A549 (cell line): Measurements from ENCODE around the gene PLPP3. TPM values are rescaled to one million over a fixed set of nuclear protein-coding genes. Genes with fewer than 3 reads are reported as not detected.

ENCODE experiments used
- ATAC-seq, 2 experiments: fragments of 200-7000 bp in 1 of 2; fragments of >200 bp in 1 of 2; cut with Nextera tagmentation in 1 of 2; cut with Tn5 transposase in 1 of 2; 3 replicates each; pipeline versions ENCODE4 v1.8.0 to v1.9.1; 2018 to 2020; ENCODE audit warnings: mild to moderate bottlenecking in 1 of 2, moderate library complexity in 1 of 2
- CTCF ChIA-PET: fragments of 300-600 bp; sonication (Branson Sonifier 250); formaldehyde crosslinking; extraction: SDS; loops from one replicate; lab custom pipeline; 2021; ENCODE audit warnings: antibody characterized with exemption, inconsistent platforms; lab: Yijun Ruan, JAX
- POLR2A ChIA-PET: fragments of 350-600 bp; formaldehyde crosslinking; extraction: SDS; loops from one replicate; lab custom pipeline; 2021; ENCODE audit warnings: antibody characterized with exemption, inconsistent platforms; lab: Yijun Ruan, JAX
- DNase-seq, 2 experiments: peaks; one replicate each; pipeline versions ENCODE4 v3.0.0 to v3.0.0-alpha.2; 2011 to 2016; ENCODE audit warnings: low read depth in 1 of 2, low spot score in 1 of 2
- FAIRE-seq: peaks from 2 replicates; lab custom pipeline; 2011; peaks lifted over from hg19 to GRCh38; lab: Jason Lieb, UNC
- H3K27ac ChIP-seq, 2 experiments: fragments of >200 bp; sonication (Bioruptor Twin); formaldehyde crosslinking; 3 replicates each; pipeline ENCODE4 v1.5.1; 2016 to 2017
- H3K4me1 ChIP-seq: fragments of >200 bp; sonication (Bioruptor Twin); formaldehyde crosslinking; 3 replicates; pipeline ENCODE4 v1.6.1; 2016
- H3K4me2 ChIP-seq: fragments of >200 bp; sonication (Bioruptor Twin); formaldehyde crosslinking; 3 replicates; pipeline ENCODE4 v1.6.1; 2016
- H3K4me3 ChIP-seq: fragments of >200 bp; sonication (Bioruptor Twin); formaldehyde crosslinking; 3 replicates; pipeline ENCODE4 v1.5.1; 2016
- H3K9me3 ChIP-seq: fragments of >200 bp; sonication (Bioruptor Twin); formaldehyde crosslinking; 3 replicates; pipeline ENCODE4 v1.6.1; 2016
- CBX8 ChIP-seq: fragments of 200-600 bp; sonication (generic); IDR thresholded peaks from 2 replicates; pipeline ENCODE4 v1.6.1; 2016
- CHD4 ChIP-seq: fragments of 200-600 bp; sonication (generic); IDR thresholded peaks from 2 replicates; pipeline ENCODE4 v1.6.1; 2016; ENCODE audit warnings: antibody characterized with exemption, mild to moderate bottlenecking, borderline replicate concordance
- EHF ChIP-seq: fragments of 250-450 bp; sonication (Bioruptor Pico); IDR thresholded peaks from 2 replicates; pipeline ENCODE4 v1.5.0; 2020; ENCODE audit warnings: mild to moderate bottlenecking
- EHMT2 ChIP-seq: fragments of 200-600 bp; sonication (generic); IDR thresholded peaks from 2 replicates; pipeline ENCODE4 v1.6.1; 2016; ENCODE audit warnings: antibody characterized with exemption, low read depth, mild to moderate bottlenecking, moderate library complexity
- ELK1 ChIP-seq: fragments of 150-350 bp; IDR thresholded peaks from 2 replicates; pipeline ENCODE4 v1.6.1; 2014; ENCODE audit warnings: low read depth, mild to moderate bottlenecking, low read length
- EP300 ChIP-seq, 2 experiments: fragments of >200 bp; sonication (Bioruptor Twin); formaldehyde crosslinking; IDR thresholded peaks; 2 replicates in 1 of 2; 3 replicates in 1 of 2; pipeline ENCODE4 v1.6.1; 2016 to 2017
- FOSB ChIP-seq: fragments of 250-450 bp; sonication (Bioruptor Pico); IDR thresholded peaks from 2 replicates; pipeline ENCODE4 v1.5.0; 2020; ENCODE audit warnings: mild to moderate bottlenecking, moderate library complexity
- FOSL2 ChIP-seq, 2 experiments: fragments of 450-650 bp in 1 of 2; fragments of >200 bp in 1 of 2; sonication (Bioruptor Twin) in 1 of 2; formaldehyde crosslinking; IDR thresholded peaks; 2 replicates each; pipeline versions ENCODE4 v1.5.0 to v1.6.1; 2016 to 2020; ENCODE audit warnings: mild to moderate bottlenecking in 1 of 2, moderate library complexity in 1 of 2
- GATA3 ChIP-seq: IDR thresholded peaks from 2 replicates; pipeline ENCODE4 v1.6.1; 2012; ENCODE audit warnings: borderline replicate concordance
- HDAC2 ChIP-seq: fragments of 200-600 bp; sonication (generic); IDR thresholded peaks from 2 replicates; pipeline ENCODE4 v1.6.1; 2016
- HOXA7 ChIP-seq: fragments of 250-450 bp; sonication (Bioruptor Pico); IDR thresholded peaks from 2 replicates; pipeline ENCODE4 v1.5.0; 2020; ENCODE audit warnings: mild to moderate bottlenecking, moderate library complexity
- HOXB13 ChIP-seq: fragments of 250-450 bp; sonication (Bioruptor Pico); IDR thresholded peaks from 2 replicates; pipeline ENCODE4 v1.5.0; 2020; ENCODE audit warnings: low read depth, mild to moderate bottlenecking, moderate library complexity
- KDM5A ChIP-seq: fragments of 200-600 bp; sonication (generic); IDR thresholded peaks from 2 replicates; pipeline ENCODE4 v1.6.1; 2016; ENCODE audit warnings: antibody characterized with exemption, mild to moderate bottlenecking
- POLR2A ChIP-seq: IDR thresholded peaks from 2 replicates; pipeline ENCODE4 v1.6.1; 2012; ENCODE audit warnings: mild to moderate bottlenecking, low read length
- RARB ChIP-seq: fragments of 250-450 bp; sonication (Bioruptor Pico); IDR thresholded peaks from 2 replicates; pipeline ENCODE4 v1.8.0; 2021; ENCODE audit warnings: mild to moderate bottlenecking, moderate library complexity
- SREBF2 ChIP-seq: fragments of 450-650 bp; IDR thresholded peaks from 2 replicates; pipeline ENCODE4 v1.6.1; 2014; ENCODE audit warnings: mild to moderate bottlenecking, moderate library complexity
- TFCP2L1 ChIP-seq: fragments of 250-450 bp; sonication (Bioruptor Pico); IDR thresholded peaks from 2 replicates; pipeline ENCODE4 v1.5.0; 2021; ENCODE audit warnings: mild to moderate bottlenecking
- TP53 ChIP-seq: fragments of 250-450 bp; sonication (Bioruptor Pico); IDR thresholded peaks from 2 replicates; pipeline ENCODE4 v1.5.0; 2021; ENCODE audit warnings: mild to moderate bottlenecking, moderate library complexity
- ZFP36 ChIP-seq: fragments of 450-650 bp; IDR thresholded peaks from 2 replicates; pipeline ENCODE4 v1.6.1; 2014; ENCODE audit warnings: borderline replicate concordance; ENCODE audit not compliant: partially characterized antibody
- ZSCAN20 ChIP-seq: fragments of 250-450 bp; sonication (Bioruptor Pico); IDR thresholded peaks from 2 replicates; pipeline ENCODE4 v1.8.0; 2022; ENCODE audit warnings: mild to moderate bottlenecking, moderate library complexity
- WGBS: methylation state at CpG from one replicate; pipeline ENCODE4 v1.1.6; 2017; ENCODE audit errors: missing lambda C conversion rate; 5-methylcytosine and 5-hydroxymethylcytosine counted together
- polyA plus RNA-seq, 4 experiments: library from polyadenylated mRNA; depleted of rRNA in 3 of 4; stranded (reverse); fragments of >200 nt; fragmentation: RNase III in 1 of 4; extraction: RNeasy Plus Mini Kit Qiagen cat#74134 plus additional on column Dnase treatment in 1 of 4; gene quantifications; 2 replicates in 3 of 4; 3 replicates in 1 of 4; pipeline ENCODE4 v1.2.3, GENCODE V29; 2011 to 2017
- TF ChIP-seq, protein P1 (sequence below): fragments of 250-450 bp; sonication (Bioruptor Pico); IDR thresholded peaks from 2 replicates; pipeline ENCODE4 v1.5.0; 2020; ENCODE audit warnings: low read depth, mild to moderate bottlenecking, moderate library complexity
- TF ChIP-seq, protein P2 (sequence below): fragments of 250-450 bp; sonication (Bioruptor Pico); IDR thresholded peaks from 2 replicates; pipeline ENCODE4 v1.5.0; 2021; ENCODE audit warnings: mild to moderate bottlenecking, moderate library complexity, borderline replicate concordance
- TF ChIP-seq, protein P3 (sequence below): IDR thresholded peaks from 2 replicates; pipeline ENCODE4 v1.6.1; 2012

The PLPP3 gene
- polyA plus RNA-seq, 2 of the 4 experiments (the other 2 are of a cell fraction) = 23.6 to 25.6 TPM

- ATAC-seq (peak in 1 of 2 experiments; percentile 45; a peak in 2 of 6 replicates), FAIRE-seq (no peak), DNase-seq (no peak)
- H3K27ac ChIP-seq = no peak overlapping the region
- no peak overlapping the region for H3K4me3 ChIP-seq
- CTCF ChIA-PET = interaction anchor here (1.0 to 1.7 kb wide), 2 partner anchors 10 to 24 kb away, joined by 3 to 5 read pairs; no protein-coding TSS in a partner anchor
- H3K4me2 ChIP-seq = peak overlapping the region; percentile 13; the same call in 1 of the 3 replicates
- H3K4me1 ChIP-seq = peaks cover 14% of the 10 kb centered on the region; the same call in 2 of the 3 replicates
- WGBS = 58% methylated on average over 1 of the region's 1 CpG
- no peaks in the 10 kb centered on the region for H3K9me3 ChIP-seq
- TF ChIP-seq ZSCAN20 (CRISPR knock-in tag) (no peak), EHF (CRISPR knock-in tag) (no peak), CBX8 (no peak), TP53 (no peak), TFCP2L1 (no peak), ZFP36 (no peak), CHD4 (no peak), POLR2A (no peak), FOSL2 (IDR thresholded peaks at IDR 0.05) (no peak), FOSL2 (CRISPR knock-in tag; IDR thresholded peaks at IDR 0.05) (no peak)
- POLR2A ChIA-PET = no interaction called here
These were observed 26.3 kb downstream of the PLPP3 start for GRCh38 chr1:56553046-56553445.

- Histone ChIP-seq H3K4me3 (no peak overlapping the region), H3K27ac (no peak overlapping the region), H3K4me2 (no peak overlapping the region), H3K4me1 (peaks cover 14% of the 10 kb centered on the region; the same call in 2 of the 3 replicates), H3K9me3 (no peaks in the 10 kb centered on the region)
- no peak for DNase-seq
- ChIA-PET POLR2A (no interaction called here), CTCF (interaction anchor here (1.7 kb wide), 1 partner anchor 11 kb away, joined by 5 read pairs; no protein-coding TSS in a partner anchor)
- TF ChIP-seq EP300 (IDR thresholded peaks at IDR 0.05) = no peak
- no peak for TF ChIP-seq CBX8
- TF ChIP-seq RARB (CRISPR knock-in tag) = no peak
- TF ChIP-seq, protein P1, sequence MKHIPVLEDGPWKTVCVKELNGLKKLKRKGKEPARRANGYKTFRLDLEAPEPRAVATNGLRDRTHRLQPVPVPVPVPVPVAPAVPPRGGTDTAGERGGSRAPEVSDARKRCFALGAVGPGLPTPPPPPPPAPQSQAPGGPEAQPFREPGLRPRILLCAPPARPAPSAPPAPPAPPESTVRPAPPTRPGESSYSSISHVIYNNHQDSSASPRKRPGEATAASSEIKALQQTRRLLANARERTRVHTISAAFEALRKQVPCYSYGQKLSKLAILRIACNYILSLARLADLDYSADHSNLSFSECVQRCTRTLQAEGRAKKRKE (CRISPR knock-in tag) = no peak
- no peak for TF ChIP-seq GATA3
- TF ChIP-seq, protein P2, sequence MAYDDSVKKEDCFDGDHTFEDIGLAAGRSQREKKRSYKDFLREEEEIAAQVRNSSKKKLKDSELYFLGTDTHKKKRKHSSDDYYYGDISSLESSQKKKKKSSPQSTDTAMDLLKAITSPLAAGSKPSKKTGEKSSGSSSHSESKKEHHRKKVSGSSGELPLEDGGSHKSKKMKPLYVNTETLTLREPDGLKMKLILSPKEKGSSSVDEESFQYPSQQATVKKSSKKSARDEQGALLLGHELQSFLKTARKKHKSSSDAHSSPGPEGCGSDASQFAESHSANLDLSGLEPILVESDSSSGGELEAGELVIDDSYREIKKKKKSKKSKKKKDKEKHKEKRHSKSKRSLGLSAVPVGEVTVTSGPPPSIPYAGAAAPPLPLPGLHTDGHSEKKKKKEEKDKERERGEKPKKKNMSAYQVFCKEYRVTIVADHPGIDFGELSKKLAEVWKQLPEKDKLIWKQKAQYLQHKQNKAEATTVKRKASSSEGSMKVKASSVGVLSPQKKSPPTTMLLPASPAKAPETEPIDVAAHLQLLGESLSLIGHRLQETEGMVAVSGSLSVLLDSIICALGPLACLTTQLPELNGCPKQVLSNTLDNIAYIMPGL (CRISPR knock-in tag) = no peak
- TF ChIP-seq EHMT2 = no peak
- no peak for TF ChIP-seq HDAC2
- TF ChIP-seq HOXA7 (CRISPR knock-in tag) = no peak
- TF ChIP-seq ELK1 = no peak
- no peak for TF ChIP-seq HOXB13 (CRISPR knock-in tag)
- no peak for FAIRE-seq
- ATAC-seq = no peak
These were observed 27.0 kb downstream of the PLPP3 start for GRCh38 chr1:56552349-56552748.

- 98% methylated on average over 3 of the region's 3 CpGs for WGBS
- POLR2A ChIA-PET = no interaction called here
- H3K27ac ChIP-seq = no peak overlapping the region
- no peak for ATAC-seq
- no peak overlapping the region for H3K4me2 ChIP-seq
- TF ChIP-seq KDM5A (no peak), FOSB (CRISPR knock-in tag) (no peak), SREBF2 (no peak)
- TF ChIP-seq, protein P3, sequence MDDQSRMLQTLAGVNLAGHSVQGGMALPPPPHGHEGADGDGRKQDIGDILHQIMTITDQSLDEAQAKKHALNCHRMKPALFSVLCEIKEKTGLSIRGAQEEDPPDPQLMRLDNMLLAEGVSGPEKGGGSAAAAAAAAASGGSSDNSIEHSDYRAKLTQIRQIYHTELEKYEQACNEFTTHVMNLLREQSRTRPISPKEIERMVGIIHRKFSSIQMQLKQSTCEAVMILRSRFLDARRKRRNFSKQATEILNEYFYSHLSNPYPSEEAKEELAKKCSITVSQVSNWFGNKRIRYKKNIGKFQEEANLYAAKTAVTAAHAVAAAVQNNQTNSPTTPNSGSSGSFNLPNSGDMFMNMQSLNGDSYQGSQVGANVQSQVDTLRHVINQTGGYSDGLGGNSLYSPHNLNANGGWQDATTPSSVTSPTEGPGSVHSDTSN = no peak
- no peak for FAIRE-seq
- CTCF ChIA-PET = no interaction called here
- H3K9me3 ChIP-seq = no peaks in the 10 kb centered on the region
- no peak for DNase-seq
- no peak overlapping the region for H3K4me3 ChIP-seq
- H3K4me1 ChIP-seq = peaks cover 14% of the 10 kb centered on the region; the same call in 2 of the 3 replicates
These were observed 27.7 kb downstream of the PLPP3 start for GRCh38 chr1:56551691-56552090.
